Measurements from ENCODE around the gene B4GALNT3. TPM values are rescaled to one million over a fixed set of nuclear protein-coding genes. Genes with fewer than 3 reads are reported as not detected.

Gene B4GALNT3
- total and polyA plus RNA-seq, 2 experiments from 2014 or later, result 2.8 to 15.8 TPM

- no peak for TF ChIP-seq STAT1 (IDR thresholded peaks at IDR 0.05; ENCODE audit: unreplicated experiment)
- no peak for TF ChIP-seq JUNB (IDR thresholded peaks at IDR 0.05; ENCODE audit: unreplicated experiment)
- TF ChIP-seq CREB1 (CRISPR knock-in tag; IDR thresholded peaks at IDR 0.05; ENCODE audit: low read depth), result no peak
- no peak for TF ChIP-seq EZH2 (IDR thresholded peaks at IDR 0.05; ENCODE audit: low read depth, unreplicated experiment)
- no peak for TF ChIP-seq EZH2phosphoT487 (IDR thresholded peaks at IDR 0.05; ENCODE audit: unreplicated experiment)
- TF ChIP-seq CTCF (conservative IDR thresholded peaks at IDR 0.05; ENCODE audit: low read depth in 2 of 2), result no peak
- TF ChIP-seq ZNF114 (CRISPR knock-in tag; IDR thresholded peaks at IDR 0.05), result no peak
Measured at GRCh38 chr12:526089-526488, 66.3 kb downstream of the B4GALNT3 start (continued).

- Histone ChIP-seq H2AFZ (no peak overlapping the region), H3K27me3 (ENCODE audit: insufficient read depth) (no peaks in the 10 kb centered on the region), H4K20me1 (replicated peaks; ENCODE audit: insufficient read depth) (no peaks in the 10 kb centered on the region), H3K4me2 (no peak overlapping the region), H3F3A (replicated peaks; ENCODE audit: low read depth) (no peaks in the 10 kb centered on the region), H3K4me3 (no peak overlapping the region), H3K79me2 (replicated peaks; ENCODE audit: insufficient read depth) (no peaks in the 10 kb centered on the region), H3K36me3 (ENCODE audit: insufficient read depth) (no peaks in the 10 kb centered on the region), H3K27ac (ENCODE audit: low read depth) (no peak overlapping the region), H3K4me1 (ENCODE audit: insufficient read depth) (no peaks in the 10 kb centered on the region), H3K9me2 (ENCODE audit: insufficient read depth) (no peaks in the 10 kb centered on the region)
- Mint-ChIP-seq H3K27ac (no peak overlapping the region), H3K4me3 (no peak overlapping the region), H3K4me1 (no peaks in the 10 kb centered on the region), H3K9me3 (peaks cover 21% of the 10 kb centered on the region), H3K36me3 (ENCODE audit: low read depth) (peaks cover 26% of the 10 kb centered on the region), H3K27me3 (ENCODE audit: insufficient read depth, low read depth, poor library complexity) (no peaks in the 10 kb centered on the region)
- DNase-seq (ENCODE audit: low spot score) (no peak), ATAC-seq (no peak)
- TF ChIP-seq POLR2AphosphoS5 (IDR thresholded peaks at IDR 0.05; ENCODE audit: low read depth) (no peak), ZNF462 (CRISPR knock-in tag; IDR thresholded peaks at IDR 0.05) (no peak), REST (IDR thresholded peaks at IDR 0.05; ENCODE audit: unreplicated experiment) (no peak), EZH2 (IDR thresholded peaks at IDR 0.05; ENCODE audit: low read depth, unreplicated experiment) (no peak), NANOG (IDR thresholded peaks at IDR 0.05; ENCODE audit: borderline replicate concordance) (no peak), ZNF114 (CRISPR knock-in tag; IDR thresholded peaks at IDR 0.05) (no peak), ZNF331 (CRISPR knock-in tag; IDR thresholded peaks at IDR 0.05; ENCODE audit: low read depth) (no peak), CTCF (conservative IDR thresholded peaks at IDR 0.05; ENCODE audit: low read depth in 2 of 2) (no peak)
Measured at GRCh38 chr12:527241-527640, 67.5 kb downstream of the B4GALNT3 start.
